Esophagus muscularis mucosa (tissue), 3 donors: ENCODE measurements around the gene ARPC1A.

Source experiments
- POLR2AphosphoS5 ChIP-seq, 2 donors: sonication (generic); formaldehyde crosslinking; IDR thresholded peaks; one replicate each; pipeline ENCODE4 v1.6.1; 2017; ENCODE audit warnings: antibody characterized with exemption in 2 of 2
- TF ChIP-seq, protein P1 (sequence below), 3 experiments: fragments of 200-600 bp in 2 of 3; fragments of 450-650 bp in 1 of 3; sonication (generic) in 2 of 3; IDR thresholded peaks; one replicate each; pipeline ENCODE4 v1.5.1; 2017 to 2019; ENCODE audit warnings: antibody characterized with exemption in 3 of 3, mild to moderate bottlenecking in 2 of 3, moderate library complexity in 1 of 3

DNA sequence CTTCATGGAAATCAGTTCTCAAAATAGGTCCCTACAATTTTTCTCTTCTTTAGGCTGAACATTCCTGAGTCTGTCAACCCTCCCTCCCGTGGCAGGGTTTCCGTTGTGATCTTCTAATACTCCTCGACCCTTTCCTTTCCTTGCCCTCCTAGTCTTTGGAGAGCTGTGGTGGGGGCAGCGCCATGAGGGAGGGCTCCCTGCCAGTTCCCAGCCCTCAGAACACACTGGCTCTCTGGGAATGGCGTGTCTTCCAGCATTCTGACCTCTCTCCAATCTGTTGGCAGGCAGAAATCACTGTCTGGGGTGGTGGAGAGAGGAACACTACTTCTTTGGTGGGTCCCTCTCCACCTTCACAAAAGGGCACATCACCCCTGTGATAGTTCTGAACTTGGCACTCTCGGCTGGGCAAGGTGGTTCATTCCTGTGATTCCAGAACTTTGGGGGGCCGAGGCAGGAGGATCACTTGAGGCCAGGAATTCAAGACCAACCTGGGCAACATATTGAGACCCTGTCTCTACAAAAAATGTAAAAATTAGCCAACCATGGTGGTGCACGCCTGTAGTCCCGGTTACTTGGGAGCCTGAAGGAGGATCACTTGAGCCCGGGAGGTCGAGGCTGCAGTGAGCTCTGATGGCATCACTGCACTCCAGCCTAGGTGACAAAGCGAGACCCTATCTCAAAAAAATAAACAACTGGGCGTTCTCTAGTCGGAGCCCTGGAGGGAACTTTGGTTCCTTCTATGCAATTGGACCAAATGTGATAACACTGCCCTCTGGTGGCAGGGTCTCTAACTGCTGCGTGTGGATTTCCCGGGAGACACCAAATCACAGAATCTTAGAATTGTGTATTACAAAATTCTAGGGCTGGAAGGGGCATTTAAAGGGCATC, 13.1 kb upstream of the ARPC1A start:
- TF ChIP-seq, protein P1, sequence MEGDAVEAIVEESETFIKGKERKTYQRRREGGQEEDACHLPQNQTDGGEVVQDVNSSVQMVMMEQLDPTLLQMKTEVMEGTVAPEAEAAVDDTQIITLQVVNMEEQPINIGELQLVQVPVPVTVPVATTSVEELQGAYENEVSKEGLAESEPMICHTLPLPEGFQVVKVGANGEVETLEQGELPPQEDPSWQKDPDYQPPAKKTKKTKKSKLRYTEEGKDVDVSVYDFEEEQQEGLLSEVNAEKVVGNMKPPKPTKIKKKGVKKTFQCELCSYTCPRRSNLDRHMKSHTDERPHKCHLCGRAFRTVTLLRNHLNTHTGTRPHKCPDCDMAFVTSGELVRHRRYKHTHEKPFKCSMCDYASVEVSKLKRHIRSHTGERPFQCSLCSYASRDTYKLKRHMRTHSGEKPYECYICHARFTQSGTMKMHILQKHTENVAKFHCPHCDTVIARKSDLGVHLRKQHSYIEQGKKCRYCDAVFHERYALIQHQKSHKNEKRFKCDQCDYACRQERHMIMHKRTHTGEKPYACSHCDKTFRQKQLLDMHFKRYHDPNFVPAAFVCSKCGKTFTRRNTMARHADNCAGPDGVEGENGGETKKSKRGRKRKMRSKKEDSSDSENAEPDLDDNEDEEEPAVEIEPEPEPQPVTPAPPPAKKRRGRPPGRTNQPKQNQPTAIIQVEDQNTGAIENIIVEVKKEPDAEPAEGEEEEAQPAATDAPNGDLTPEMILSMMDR (IDR thresholded peaks at IDR 0.05): peak; percentile 84 to 94 (median 91)
- TF ChIP-seq POLR2AphosphoS5 (IDR thresholded peaks at IDR 0.05): no peak
